Fibroblast of lung (primary cell): ENCODE measurements around the gene SEC14L5. TPM values are rescaled to one million over a fixed set of nuclear protein-coding genes. Genes with fewer than 3 reads are reported as not detected.

Source experiments
- DNase-seq, 2 donors: peaks; one replicate each; pipeline versions ENCODE4 v3.0.0 to v3.0.0-alpha.2; 2010; ENCODE audit warnings: low read depth in 2 of 2
- H2AFZ ChIP-seq: 2 replicates; pipeline ENCODE4 v1.5.1; 2012; ENCODE audit warnings: low read length, control low read depth, inconsistent platforms
- H3K27ac ChIP-seq: 2 replicates; pipeline ENCODE4 v1.5.1; 2011; ENCODE audit warnings: low read length, control low read depth; ENCODE audit not compliant: insufficient read depth
- H3K27me3 ChIP-seq: 2 replicates; pipeline ENCODE4 v1.5.1; 2011; ENCODE audit warnings: mild to moderate bottlenecking, low read length; ENCODE audit not compliant: control insufficient read depth, insufficient read depth
- H3K36me3 ChIP-seq: 2 replicates; pipeline ENCODE4 v1.5.1; 2011; ENCODE audit warnings: low read length; ENCODE audit not compliant: control insufficient read depth, insufficient read depth
- H3K4me1 ChIP-seq: 2 replicates; pipeline ENCODE4 v1.5.1; 2011; ENCODE audit warnings: low read length; ENCODE audit not compliant: control insufficient read depth, insufficient read depth; ENCODE audit errors: extremely low read depth
- H3K4me2 ChIP-seq: 2 replicates; pipeline ENCODE4 v1.5.1; 2011; ENCODE audit warnings: low read length, control low read depth; ENCODE audit not compliant: insufficient read depth; ENCODE audit errors: extremely low read depth
- H3K4me3 ChIP-seq, 4 experiments: fragments of 200-600 bp in 1 of 4; sonication (generic) in 1 of 4; replicated peaks in 1 of 4; 2 replicates each; pipeline ENCODE4 v1.5.1; 2011 to 2016; ENCODE audit warnings: low read length in 4 of 4, low read depth in 3 of 4, mild to moderate bottlenecking in 3 of 4, control low read depth in 2 of 4, inconsistent platforms in 1 of 4, mixed read lengths in 1 of 4; ENCODE audit not compliant: insufficient read depth in 1 of 4; ENCODE audit errors: control extremely low read depth in 1 of 4
- H3K79me2 ChIP-seq: 2 replicates; pipeline ENCODE4 v1.5.1; 2012; ENCODE audit warnings: mild to moderate bottlenecking, low read length, inconsistent platforms; ENCODE audit not compliant: control insufficient read depth, insufficient read depth
- H3K9ac ChIP-seq: 2 replicates; pipeline ENCODE4 v1.5.1; 2011; ENCODE audit warnings: mild to moderate bottlenecking, low read length, control low read depth; ENCODE audit not compliant: insufficient read depth
- H3K9me3 ChIP-seq: 2 replicates; pipeline ENCODE4 v1.5.1; 2012; ENCODE audit warnings: low read depth, low read length; ENCODE audit not compliant: control insufficient read depth, insufficient read depth
- H4K20me1 ChIP-seq: 2 replicates; pipeline ENCODE4 v1.5.1; 2011; ENCODE audit warnings: low read length; ENCODE audit not compliant: control insufficient read depth, insufficient read depth; ENCODE audit errors: extremely low read depth
- EZH2 ChIP-seq: IDR thresholded peaks from 2 replicates; pipeline ENCODE4 v1.5.1; 2012; ENCODE audit warnings: low read length, control low read depth, mild to moderate bottlenecking; ENCODE audit errors: missing control alignments
- polyA plus RNA-seq, 2 donors: library from polyadenylated mRNA; depleted of rRNA in 1 of 2; stranded (reverse) in 1 of 2; unstranded in 1 of 2; fragments of >200 nt; gene quantifications; 2 replicates each; pipeline ENCODE4 v1.2.1, GENCODE V29; 2011 to 2012; ENCODE audit warnings: missing spikeins in 1 of 2
- total RNA-seq: library from RNA; depleted of rRNA; stranded (reverse); fragments of >200 nt; gene quantifications from 2 replicates; pipeline ENCODE4 v1.2.1, GENCODE V29; 2014
- TF ChIP-seq, protein P1 (sequence below), 2 donors: IDR thresholded peaks in 1 of 2; conservative IDR thresholded peaks in 1 of 2; 1 replicate in 1 of 2; 2 replicates in 1 of 2; pipeline ENCODE4 v1.5.1; 2011 to 2012; ENCODE audit warnings: low read length in 2 of 2, control low read depth in 1 of 2, inconsistent platforms in 1 of 2, low read depth in 1 of 2, mild to moderate bottlenecking in 1 of 2

Gene SEC14L5
- total and polyA plus RNA-seq, 2 donors (not counting 1 experiment from before 2014, with no cell fraction given): 0.05 to 0.99 TPM

DNA sequence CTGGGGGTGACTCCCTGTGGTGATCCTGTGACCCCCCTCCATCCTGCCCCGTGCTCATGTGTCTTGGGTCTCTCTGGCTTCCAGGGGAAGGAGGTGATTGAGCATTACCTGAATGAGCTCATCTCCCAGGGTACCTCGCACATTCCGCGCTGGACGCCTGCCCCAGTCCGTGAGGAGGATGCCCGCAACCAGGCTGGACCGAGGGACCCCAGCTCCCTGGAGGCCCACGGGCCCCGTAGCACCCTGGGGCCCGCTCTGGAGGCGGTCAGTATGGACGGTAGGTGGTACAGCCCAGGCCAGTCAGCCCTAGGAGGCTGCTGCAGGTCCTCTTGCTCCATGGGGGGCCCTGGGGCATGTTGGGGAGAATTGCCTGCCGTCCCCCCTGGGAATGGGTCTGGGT lies 33.6 kb downstream of the SEC14L5 start:
- no peaks in the 10 kb centered on the region for H3K4me1 ChIP-seq
- no peak overlapping the region for H3K4me2 ChIP-seq
- H3K4me3 ChIP-seq: no peak overlapping the region
- TF ChIP-seq, protein P1, sequence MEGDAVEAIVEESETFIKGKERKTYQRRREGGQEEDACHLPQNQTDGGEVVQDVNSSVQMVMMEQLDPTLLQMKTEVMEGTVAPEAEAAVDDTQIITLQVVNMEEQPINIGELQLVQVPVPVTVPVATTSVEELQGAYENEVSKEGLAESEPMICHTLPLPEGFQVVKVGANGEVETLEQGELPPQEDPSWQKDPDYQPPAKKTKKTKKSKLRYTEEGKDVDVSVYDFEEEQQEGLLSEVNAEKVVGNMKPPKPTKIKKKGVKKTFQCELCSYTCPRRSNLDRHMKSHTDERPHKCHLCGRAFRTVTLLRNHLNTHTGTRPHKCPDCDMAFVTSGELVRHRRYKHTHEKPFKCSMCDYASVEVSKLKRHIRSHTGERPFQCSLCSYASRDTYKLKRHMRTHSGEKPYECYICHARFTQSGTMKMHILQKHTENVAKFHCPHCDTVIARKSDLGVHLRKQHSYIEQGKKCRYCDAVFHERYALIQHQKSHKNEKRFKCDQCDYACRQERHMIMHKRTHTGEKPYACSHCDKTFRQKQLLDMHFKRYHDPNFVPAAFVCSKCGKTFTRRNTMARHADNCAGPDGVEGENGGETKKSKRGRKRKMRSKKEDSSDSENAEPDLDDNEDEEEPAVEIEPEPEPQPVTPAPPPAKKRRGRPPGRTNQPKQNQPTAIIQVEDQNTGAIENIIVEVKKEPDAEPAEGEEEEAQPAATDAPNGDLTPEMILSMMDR (conservative IDR thresholded peaks at IDR 0.05 in 1 of 2, IDR thresholded peaks at IDR 0.05 in 1 of 2; ENCODE audit: low read depth in 1 of 2, low read length in 2 of 2): no peak
- TF ChIP-seq EZH2: no peak
- no peak overlapping the region for H3K9ac ChIP-seq
- H2AFZ ChIP-seq: no peak overlapping the region
- peaks cover 4% of the 10 kb centered on the region for H3K27me3 ChIP-seq
- no peaks in the 10 kb centered on the region for H3K36me3 ChIP-seq
- no peaks in the 10 kb centered on the region for H4K20me1 ChIP-seq
- no peak overlapping the region for H3K27ac ChIP-seq
- H3K79me2 ChIP-seq: no peaks in the 10 kb centered on the region
- no peaks in the 10 kb centered on the region for H3K9me3 ChIP-seq
- DNase-seq: no peak

DNA sequence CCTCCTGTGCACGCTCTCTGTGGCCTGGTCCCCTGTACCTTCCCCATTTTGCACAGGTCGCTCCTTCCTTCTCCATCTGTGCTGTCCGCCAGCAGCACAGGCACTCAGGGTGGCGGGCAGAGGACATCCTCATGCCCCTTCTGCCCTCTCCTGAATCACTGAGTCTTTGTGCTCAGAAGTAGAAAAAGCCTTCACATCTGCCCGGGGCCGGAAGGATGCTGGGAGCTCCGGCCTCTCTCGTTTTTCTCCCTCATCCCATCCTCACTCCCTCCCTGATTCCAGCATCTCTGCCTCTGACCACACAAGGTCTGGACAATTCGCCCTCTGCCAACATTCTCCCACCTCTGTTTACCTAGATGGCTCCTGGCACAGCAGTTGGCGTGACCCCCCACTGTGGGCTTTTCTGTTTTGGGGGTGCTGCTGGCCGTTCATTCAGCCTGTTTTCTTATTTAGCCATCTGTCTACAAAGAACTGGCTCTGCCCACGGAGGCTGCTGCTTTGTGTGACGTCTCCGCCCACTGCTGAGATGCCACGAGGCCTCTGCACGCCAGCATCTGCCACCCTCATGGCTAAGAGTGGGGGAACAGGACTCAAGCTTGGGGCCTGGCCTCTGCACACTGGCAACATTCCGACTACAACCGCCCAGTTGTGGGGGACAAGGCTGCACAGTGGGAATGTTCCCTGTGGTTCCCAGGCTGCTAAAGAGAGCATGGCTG lies 36.7 kb downstream of the SEC14L5 start:
- no peak for DNase-seq
- Histone ChIP-seq H3K36me3 (no peaks in the 10 kb centered on the region), H2AFZ (no peak overlapping the region), H4K20me1 (no peaks in the 10 kb centered on the region), H3K9me3 (no peaks in the 10 kb centered on the region), H3K4me2 (no peak overlapping the region), H3K27ac (no peak overlapping the region), H3K4me3 (no peak overlapping the region), H3K27me3 (no peaks in the 10 kb centered on the region), H3K79me2 (no peaks in the 10 kb centered on the region), H3K9ac (no peak overlapping the region), H3K4me1 (no peaks in the 10 kb centered on the region)
- TF ChIP-seq, protein P1 (conservative IDR thresholded peaks at IDR 0.05 in 1 of 2, IDR thresholded peaks at IDR 0.05 in 1 of 2; ENCODE audit: low read depth in 1 of 2, low read length in 2 of 2): no peak
- TF ChIP-seq EZH2: no peak

DNA sequence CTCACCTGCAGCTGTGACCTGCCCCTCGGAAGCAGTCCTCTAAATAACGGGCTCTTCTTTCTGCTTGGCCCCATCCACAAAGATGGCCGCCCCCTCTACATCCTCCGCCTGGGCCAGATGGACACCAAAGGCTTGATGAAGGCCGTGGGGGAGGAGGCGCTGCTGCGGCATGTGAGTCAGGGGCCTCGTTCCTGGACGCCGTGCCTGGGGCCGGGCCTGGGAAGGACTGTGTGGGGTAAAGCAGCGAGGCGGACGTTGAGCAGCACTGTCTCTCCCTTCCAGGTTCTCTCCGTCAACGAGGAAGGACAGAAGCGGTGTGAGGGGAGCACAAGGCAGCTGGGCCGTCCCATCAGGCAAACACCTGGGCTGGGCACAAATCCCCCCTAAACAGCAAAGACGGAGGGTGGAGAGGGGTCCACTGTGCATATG lies 42.5 kb downstream of the SEC14L5 start:
- no peak overlapping the region for H3K4me3 ChIP-seq
- H3K9ac ChIP-seq: no peak overlapping the region
- no peaks in the 10 kb centered on the region for H3K9me3 ChIP-seq
- no peaks in the 10 kb centered on the region for H3K4me1 ChIP-seq
- no peaks in the 10 kb centered on the region for H3K36me3 ChIP-seq
- H4K20me1 ChIP-seq: no peaks in the 10 kb centered on the region
- no peak for DNase-seq
- H3K27ac ChIP-seq: no peak overlapping the region
- TF ChIP-seq EZH2: no peak
- TF ChIP-seq, protein P1 (conservative IDR thresholded peaks at IDR 0.05 in 1 of 2, IDR thresholded peaks at IDR 0.05 in 1 of 2; ENCODE audit: low read depth in 1 of 2, low read length in 2 of 2): no peak
- no peak overlapping the region for H3K4me2 ChIP-seq
- H3K27me3 ChIP-seq: no peaks in the 10 kb centered on the region
- no peaks in the 10 kb centered on the region for H3K79me2 ChIP-seq
- H2AFZ ChIP-seq: no peak overlapping the region
